Stimulated activated CD8-positive, alpha-beta memory T cell treated with anti-CD3 and anti-CD28 coated beads, Interleukin-12 subunit alpha, Interleukin-12 subunit beta, amount 100 ng/mL, for 4 hours (primary cell): Measurements from ENCODE around the gene NPW.

Source experiments
- DNase-seq: peaks from one replicate; pipeline ENCODE4 v3.0.0-alpha.2; 2020; ENCODE audit warnings: low read depth

Gene NPW

GRCh38 chr16:1984347-1985225 is 35.0 kb upstream of the NPW start:
- no peak for DNase-seq

- no peak for DNase-seq
These were observed 34.0 kb upstream of the NPW start for GRCh38 chr16:1985466-1986150.

GRCh38 chr16:1987198-1987597 is 32.4 kb upstream of the NPW start:
- no peak for DNase-seq

GRCh38 chr16:1989209-1990100 is 30.1 kb upstream of the NPW start, which contains the start of gene SYNGR3:
TSS of gene SYNGR3 (plus strand) at chr16:1989970. CDS start at chr16:1990103, 133 bp downstream.
- no peak for DNase-seq

- DNase-seq = no peak
These were observed 29.6 kb upstream of the NPW start for GRCh38 chr16:1990101-1990350.

- no peak for DNase-seq
These were observed 29.0 kb upstream of the NPW start for GRCh38 chr16:1990351-1991134.

- DNase-seq = no peak
These were observed 28.4 kb upstream of the NPW start for GRCh38 chr16:1991135-1991551.

- DNase-seq = no peak
These were observed 28.0 kb upstream of the NPW start for GRCh38 chr16:1991588-1991947.

- DNase-seq = peak; percentile 97
These were observed 27.5 kb upstream of the NPW start for GRCh38 chr16:1991948-1992703.

- no peak for DNase-seq
These were observed 26.8 kb upstream of the NPW start for GRCh38 chr16:1992704-1993317.

GRCh38 chr16:1993731-1994131 is 25.9 kb upstream of the NPW start:
- DNase-seq = no peak

GRCh38 chr16:1997494-1998359 is 21.9 kb upstream of the NPW start:
- no peak for DNase-seq

- DNase-seq = no peak
These were observed 21.2 kb upstream of the NPW start for GRCh38 chr16:1998360-1998835.

- no peak for DNase-seq
These were observed 20.5 kb upstream of the NPW start for GRCh38 chr16:1998852-1999801.

- DNase-seq = no peak
These were observed 19.6 kb upstream of the NPW start for GRCh38 chr16:1999866-2000514.

GRCh38 chr16:2001035-2001434 is 18.6 kb upstream of the NPW start:
- DNase-seq = no peak

- no peak for DNase-seq
These were observed 17.9 kb upstream of the NPW start for GRCh38 chr16:2001456-2002355.
